ENCODE results near the gene G2E3. TPM values are rescaled to one million over a fixed set of nuclear protein-coding genes. Genes with fewer than 3 reads are reported as not detected.
"Not testable (repeated sequence)": the region's sequence is repeated elsewhere in the genome, so short reads cannot be mapped to it uniquely, and the experiment has no call there.

Gene G2E3
- total RNA-seq, 1 donor from 2014 or later = 20.5 TPM

- Histone ChIP-seq H3K27me3 (no peaks in the 10 kb centered on the region), H3K4me3 (no peak overlapping the region), H3K27ac (no peak overlapping the region), H3K4me1 (no peaks in the 10 kb centered on the region), H3K36me3 (peaks cover 17 to 32% of the 10 kb centered on the region in 2 donors), H3K9me3 (no peaks in the 10 kb centered on the region)
- intact Hi-C loops (cut with DNase I) = no loop called here
- DNase-seq (ENCODE audit: low spot score in 2 of 2) = no peak
- TF ChIP-seq, protein P1, sequence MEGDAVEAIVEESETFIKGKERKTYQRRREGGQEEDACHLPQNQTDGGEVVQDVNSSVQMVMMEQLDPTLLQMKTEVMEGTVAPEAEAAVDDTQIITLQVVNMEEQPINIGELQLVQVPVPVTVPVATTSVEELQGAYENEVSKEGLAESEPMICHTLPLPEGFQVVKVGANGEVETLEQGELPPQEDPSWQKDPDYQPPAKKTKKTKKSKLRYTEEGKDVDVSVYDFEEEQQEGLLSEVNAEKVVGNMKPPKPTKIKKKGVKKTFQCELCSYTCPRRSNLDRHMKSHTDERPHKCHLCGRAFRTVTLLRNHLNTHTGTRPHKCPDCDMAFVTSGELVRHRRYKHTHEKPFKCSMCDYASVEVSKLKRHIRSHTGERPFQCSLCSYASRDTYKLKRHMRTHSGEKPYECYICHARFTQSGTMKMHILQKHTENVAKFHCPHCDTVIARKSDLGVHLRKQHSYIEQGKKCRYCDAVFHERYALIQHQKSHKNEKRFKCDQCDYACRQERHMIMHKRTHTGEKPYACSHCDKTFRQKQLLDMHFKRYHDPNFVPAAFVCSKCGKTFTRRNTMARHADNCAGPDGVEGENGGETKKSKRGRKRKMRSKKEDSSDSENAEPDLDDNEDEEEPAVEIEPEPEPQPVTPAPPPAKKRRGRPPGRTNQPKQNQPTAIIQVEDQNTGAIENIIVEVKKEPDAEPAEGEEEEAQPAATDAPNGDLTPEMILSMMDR (IDR thresholded peaks at IDR 0.05) = no peak
These were observed 38.0 kb downstream of the G2E3 start for GRCh38 chr14:30596935-30597334.

GRCh38 chr14:30597504-30597903 is 38.5 kb downstream of the G2E3 start:
- Histone ChIP-seq H3K27ac (no peak overlapping the region), H3K4me3 (no peak overlapping the region), H3K9me3 (no peaks in the 10 kb centered on the region), H3K4me1 (no peaks in the 10 kb centered on the region), H3K27me3 (no peaks in the 10 kb centered on the region), H3K36me3 (peaks cover 18 to 34% of the 10 kb centered on the region in 2 donors)
- TF ChIP-seq, protein P1 (IDR thresholded peaks at IDR 0.05) = no peak
- no peak for DNase-seq (ENCODE audit: low spot score in 2 of 2)
- intact Hi-C loops (cut with DNase I) = no loop called here

DNA sequence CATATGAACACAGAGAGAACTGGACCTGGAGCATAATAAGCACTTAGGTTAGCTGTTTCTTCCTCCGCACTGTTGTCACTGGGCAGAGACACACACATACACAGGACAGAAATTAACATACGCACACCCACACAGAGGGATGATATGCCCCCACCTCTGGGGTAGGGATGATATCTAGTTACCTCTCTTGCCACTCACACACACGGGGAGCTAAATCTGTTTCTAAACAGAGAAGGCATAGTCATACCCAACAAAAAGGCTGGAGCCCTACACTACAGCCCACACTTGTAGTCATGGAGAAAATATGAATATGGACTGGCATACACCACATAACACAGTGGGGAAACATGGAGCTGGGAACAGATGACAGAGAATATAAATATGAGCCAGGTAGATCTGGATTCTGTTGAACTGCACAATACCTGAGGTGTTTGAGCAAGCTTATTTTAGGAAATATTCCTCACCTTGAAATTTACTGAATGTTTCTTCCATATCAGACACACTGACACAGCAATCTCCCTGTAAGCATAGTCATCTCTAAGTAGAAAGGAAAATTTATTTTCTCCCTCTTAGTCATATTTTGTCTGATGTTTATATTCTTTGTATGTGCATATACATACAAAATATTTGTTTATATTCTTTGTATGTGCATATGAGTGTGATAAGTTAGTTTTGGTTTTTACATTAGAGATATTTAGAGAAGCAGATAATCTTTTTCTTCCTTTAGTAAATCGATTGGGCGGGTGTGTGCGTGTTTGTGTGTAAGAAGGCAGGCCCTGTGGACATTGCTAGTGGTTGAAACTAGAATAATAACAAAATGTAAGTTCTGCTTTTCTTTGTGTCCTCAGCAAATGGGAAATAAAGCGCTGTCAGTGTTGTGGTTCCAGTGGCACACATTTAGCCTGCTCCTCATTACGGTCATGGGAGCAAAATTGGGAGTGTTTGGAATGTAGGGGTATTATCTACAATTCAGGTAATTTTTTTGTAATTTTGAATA is 42.3 kb downstream of the G2E3 start:
- H3K27ac ChIP-seq = no peak overlapping the region
- no peak overlapping the region for H3K4me3 ChIP-seq
- no peaks in the 10 kb centered on the region for H3K9me3 ChIP-seq
- no peaks in the 10 kb centered on the region for H3K4me1 ChIP-seq
- intact Hi-C loops (cut with DNase I) = no loop called here
- TF ChIP-seq, protein P1 (IDR thresholded peaks at IDR 0.05) = no peak
- DNase-seq (ENCODE audit: low spot score in 2 of 2) = no peak
- no peaks in the 10 kb centered on the region for H3K27me3 ChIP-seq
- H3K36me3 ChIP-seq = peaks cover 36 to 60% of the 10 kb centered on the region in 2 donors

- H3K36me3 ChIP-seq = peaks cover 32 to 57% of the 10 kb centered on the region in 2 donors
- no peaks in the 10 kb centered on the region for H3K4me1 ChIP-seq
- no peak overlapping the region for H3K4me3 ChIP-seq
- DNase-seq (ENCODE audit: low spot score in 2 of 2) = no peak
- intact Hi-C loops (cut with DNase I) = no loop called here
- TF ChIP-seq, protein P1 (IDR thresholded peaks at IDR 0.05) = no peak
- H3K9me3 ChIP-seq = no peaks in the 10 kb centered on the region
- no peaks in the 10 kb centered on the region for H3K27me3 ChIP-seq
- no peak overlapping the region for H3K27ac ChIP-seq
These were observed 44.4 kb downstream of the G2E3 start for GRCh38 chr14:30603402-30603801.

DNA sequence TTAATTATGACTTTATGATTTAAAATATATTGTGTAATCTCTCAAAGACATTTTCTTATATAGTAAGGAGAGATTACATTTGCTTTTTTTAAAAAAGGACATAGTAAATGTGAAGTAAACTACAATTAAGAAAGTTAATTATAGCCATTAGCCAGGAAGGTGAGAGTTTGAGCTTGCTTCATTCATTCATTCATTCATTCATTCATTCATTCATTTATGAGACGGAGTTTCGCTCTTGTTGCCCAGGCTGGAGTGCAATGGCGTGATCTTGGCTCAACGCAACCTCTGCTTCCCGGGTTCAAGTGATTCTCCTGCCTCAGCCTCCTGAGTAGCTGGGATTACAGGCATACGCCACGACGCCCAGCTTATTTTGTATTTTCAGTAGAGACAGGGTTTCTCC is 45.7 kb downstream of the G2E3 start:
- intact Hi-C loops (cut with DNase I); H3K27ac ChIP-seq; H3K27me3 ChIP-seq; H3K9me3 ChIP-seq; H3K4me1 ChIP-seq; H3K4me3 ChIP-seq; DNase-seq (ENCODE audit: low spot score in 2 of 2): not testable (repeated sequence)
- peaks cover 23 to 46% of the 10 kb centered on the region in 2 donors for H3K36me3 ChIP-seq

DNA sequence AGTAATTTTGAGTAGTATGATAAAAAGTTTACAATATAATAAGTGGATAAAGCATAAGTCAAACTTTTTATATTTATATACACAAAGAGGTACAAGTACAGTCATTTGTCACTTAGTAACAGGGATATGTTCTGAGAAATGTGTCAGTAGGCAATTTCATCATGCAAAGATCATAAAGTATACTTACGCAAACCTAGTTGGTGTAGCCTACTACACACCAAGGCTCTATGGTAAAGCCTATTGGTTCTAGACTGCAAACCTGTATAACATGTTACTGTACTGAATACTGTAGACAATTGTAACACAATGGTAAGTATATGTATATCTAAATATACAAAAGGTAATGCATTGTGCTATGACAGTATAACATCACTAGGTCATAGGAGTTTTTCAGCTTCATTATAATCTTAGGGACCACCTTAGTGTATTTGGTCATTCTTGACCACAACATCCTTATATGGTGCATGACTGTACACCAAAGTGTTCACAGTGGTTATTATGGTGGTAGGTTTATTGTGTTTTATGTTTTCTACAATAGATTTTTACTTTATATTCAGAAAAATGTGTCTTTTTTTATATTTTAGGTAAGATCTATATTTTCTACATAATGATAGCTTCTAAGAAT is 48.3 kb downstream of the G2E3 start:
- DNase-seq (ENCODE audit: low spot score in 2 of 2) = no peak
- TF ChIP-seq, protein P1 (IDR thresholded peaks at IDR 0.05) = no peak
- intact Hi-C loops (cut with DNase I) = no loop called here
- H3K9me3 ChIP-seq = no peaks in the 10 kb centered on the region
- no peaks in the 10 kb centered on the region for H3K27me3 ChIP-seq
- peaks cover 20 to 28% of the 10 kb centered on the region in 2 donors for H3K36me3 ChIP-seq
- H3K27ac ChIP-seq = no peak overlapping the region
- peaks cover 0 to 2% of the 10 kb centered on the region in 2 donors for H3K4me1 ChIP-seq
- no peak overlapping the region for H3K4me3 ChIP-seq

Measured in ascending aorta (tissue), 2 donors.